Inflammatory macrophage treated with lipopolysaccharide for 1 hour (primary cell): ENCODE results near the gene FMOD.
"Not testable (repeated sequence)": the region's sequence is repeated elsewhere in the genome, so short reads cannot be mapped to it uniquely, and the experiment has no call there.

Source experiments
- DNase-seq, 2 donors: peaks; one replicate each; pipeline ENCODE4 v3.0.0-alpha.2; 2020 to 2022

The FMOD gene

GRCh38 chr1:203304919-203305808 is 45.8 kb downstream of the FMOD start, which contains the start of gene BTG2:
Gene BTG2 (plus strand): TSS chr1:203305519. CDS start chr1:203305607, 88 bp downstream.
- peak; percentile 92 to 96 for DNase-seq

GRCh38 chr1:203304391-203304918 is 46.5 kb downstream of the FMOD start:
- DNase-seq: peak in 1 of 2 donors; percentile 49

GRCh38 chr1:203302894-203303293 is 48.0 kb downstream of the FMOD start:
- DNase-seq: no peak

- DNase-seq: no peak
Measured at GRCh38 chr1:203302456-203302855, 48.5 kb downstream of the FMOD start.

GRCh38 chr1:203301331-203301668 is 49.6 kb downstream of the FMOD start:
- DNase-seq: no peak

GRCh38 chr1:203300441-203301330 is 50.2 kb downstream of the FMOD start:
- DNase-seq: no peak

GRCh38 chr1:203299719-203300429 is 51.0 kb downstream of the FMOD start:
- DNase-seq: not testable (repeated sequence)

- no peak for DNase-seq
Measured at GRCh38 chr1:203299169-203299568, 51.8 kb downstream of the FMOD start.

GRCh38 chr1:203296460-203297073 is 54.4 kb downstream of the FMOD start:
- DNase-seq: no peak

GRCh38 chr1:203295796-203296195 is 55.1 kb downstream of the FMOD start:
- no peak for DNase-seq

GRCh38 chr1:203291201-203292096 is 59.5 kb downstream of the FMOD start:
- no peak for DNase-seq
